Stimulated activated naive CD4-positive, alpha-beta T cell treated with Interleukin-2 at 50 U/mL for 16 hours (primary cell): ENCODE data around the gene KLHDC1.
"Not testable (repeated sequence)": the region's sequence is repeated elsewhere in the genome, so short reads cannot be mapped to it uniquely, and the experiment has no call there.

Source experiments
- DNase-seq: peaks from one replicate; lab custom pipeline; 2025; lab: John Stamatoyannopoulos, UW

Gene KLHDC1

DNA sequence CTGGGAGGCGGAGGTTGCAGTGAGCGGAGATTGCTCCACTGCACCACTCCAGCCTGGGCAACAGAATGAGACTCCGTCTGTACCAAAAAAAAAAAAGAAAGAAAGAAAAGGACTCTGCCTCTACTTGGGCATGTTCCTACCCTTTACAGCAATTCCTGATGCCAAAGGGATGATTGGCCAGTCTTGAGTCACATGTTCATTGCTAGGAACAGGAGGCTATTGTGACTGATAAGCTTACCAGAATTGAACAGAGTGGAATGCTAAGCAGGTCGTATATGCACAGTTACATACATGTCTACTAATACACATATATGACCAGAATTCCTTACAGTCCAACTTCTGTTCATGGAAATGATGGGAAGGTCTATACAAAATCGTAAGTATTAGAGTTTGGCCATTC, 34.3 kb downstream of the KLHDC1 start:
- DNase-seq = no peak

GRCh38 chr14:49732896-49733295, 40.0 kb downstream of the KLHDC1 start:
- DNase-seq = no peak

DNA sequence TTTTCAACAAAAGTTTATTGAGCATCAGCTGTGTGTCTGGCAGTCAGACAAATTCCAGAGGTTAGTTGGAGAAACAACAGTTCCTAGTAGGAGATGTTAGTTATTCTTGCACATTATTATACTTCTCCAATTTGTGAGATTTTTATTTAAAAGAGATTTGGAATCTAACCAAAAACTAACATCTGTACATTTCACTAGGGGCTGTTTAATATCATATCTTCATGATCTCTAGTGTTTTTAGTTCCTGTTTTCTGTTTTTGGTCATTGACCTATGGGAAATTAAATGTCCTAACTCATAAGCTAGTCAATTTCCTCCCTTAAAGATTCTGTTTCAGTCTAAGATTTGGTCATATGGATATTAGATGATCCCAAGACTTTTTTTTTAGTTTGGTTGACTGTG, 40.9 kb downstream of the KLHDC1 start:
- no peak for DNase-seq

DNA sequence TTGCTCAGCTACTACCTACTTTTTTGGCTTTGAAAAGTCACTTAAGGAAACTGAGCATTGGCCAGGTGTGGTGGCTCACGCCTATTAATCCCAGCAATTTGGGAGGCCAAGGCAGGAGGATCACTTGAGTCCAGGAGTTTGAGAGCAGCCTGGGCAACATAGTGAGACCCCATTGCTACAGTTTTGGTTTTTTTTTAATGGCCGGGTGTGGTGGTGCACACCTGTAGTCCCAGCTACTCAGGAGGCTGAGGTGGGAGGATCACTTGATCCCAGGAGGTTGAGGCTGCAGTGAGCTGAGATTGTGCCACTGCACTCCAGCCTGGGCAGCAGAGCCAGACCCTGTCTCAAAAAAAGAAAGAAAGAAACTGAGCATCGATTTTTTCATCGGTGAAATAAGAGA, 42.7 kb downstream of the KLHDC1 start:
- DNase-seq = not testable (repeated sequence)

DNA sequence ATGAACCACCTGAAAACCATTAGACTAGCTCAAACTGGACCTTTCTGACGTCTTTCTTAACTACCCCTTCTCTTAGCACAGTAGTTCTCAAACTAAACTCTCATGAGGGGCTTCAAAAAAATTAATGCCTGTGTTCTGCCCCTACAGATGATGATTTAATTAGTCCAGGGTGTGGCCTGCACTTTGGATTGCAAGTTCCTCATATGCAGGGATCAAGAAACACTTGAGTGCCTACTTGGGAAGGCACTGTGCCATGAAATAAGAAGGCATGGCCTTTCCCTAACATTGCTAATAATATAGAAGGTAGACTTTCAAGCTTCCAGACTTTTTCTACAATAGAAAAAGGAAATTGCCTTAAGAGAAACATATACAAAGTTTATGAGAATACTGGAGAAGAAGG, 52.3 kb downstream of the KLHDC1 start:
- no peak for DNase-seq

GRCh38 chr14:49746476-49746875, 53.6 kb downstream of the KLHDC1 start:
- not testable (repeated sequence) for DNase-seq

DNA sequence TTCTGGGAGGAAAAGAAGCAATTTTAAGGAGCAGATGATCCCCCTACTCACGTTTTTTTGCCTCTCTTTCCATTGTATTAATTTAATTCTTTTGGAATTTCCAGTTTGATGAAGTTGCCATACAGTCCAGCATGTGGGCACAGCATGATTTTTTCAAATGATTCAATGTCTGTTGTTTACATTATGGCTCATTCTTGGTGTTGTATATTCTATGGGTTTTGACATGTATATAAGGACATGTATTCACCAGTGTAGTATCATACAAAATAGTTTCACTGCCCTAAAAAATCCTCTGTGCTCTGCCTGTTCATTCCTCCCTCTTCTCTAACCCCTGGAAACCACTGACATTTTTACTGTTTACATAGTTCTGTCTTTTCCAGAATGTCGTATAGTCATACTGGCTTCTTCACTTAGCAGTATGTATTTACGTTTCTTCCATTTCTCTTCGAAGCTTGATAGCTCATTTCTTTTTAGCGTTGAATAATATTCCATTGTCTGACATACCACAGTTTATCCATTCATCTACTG, 61.7 kb downstream of the KLHDC1 start:
- DNase-seq = no peak

GRCh38 chr14:49755378-49755777, 62.5 kb downstream of the KLHDC1 start:
- DNase-seq = no peak

DNA sequence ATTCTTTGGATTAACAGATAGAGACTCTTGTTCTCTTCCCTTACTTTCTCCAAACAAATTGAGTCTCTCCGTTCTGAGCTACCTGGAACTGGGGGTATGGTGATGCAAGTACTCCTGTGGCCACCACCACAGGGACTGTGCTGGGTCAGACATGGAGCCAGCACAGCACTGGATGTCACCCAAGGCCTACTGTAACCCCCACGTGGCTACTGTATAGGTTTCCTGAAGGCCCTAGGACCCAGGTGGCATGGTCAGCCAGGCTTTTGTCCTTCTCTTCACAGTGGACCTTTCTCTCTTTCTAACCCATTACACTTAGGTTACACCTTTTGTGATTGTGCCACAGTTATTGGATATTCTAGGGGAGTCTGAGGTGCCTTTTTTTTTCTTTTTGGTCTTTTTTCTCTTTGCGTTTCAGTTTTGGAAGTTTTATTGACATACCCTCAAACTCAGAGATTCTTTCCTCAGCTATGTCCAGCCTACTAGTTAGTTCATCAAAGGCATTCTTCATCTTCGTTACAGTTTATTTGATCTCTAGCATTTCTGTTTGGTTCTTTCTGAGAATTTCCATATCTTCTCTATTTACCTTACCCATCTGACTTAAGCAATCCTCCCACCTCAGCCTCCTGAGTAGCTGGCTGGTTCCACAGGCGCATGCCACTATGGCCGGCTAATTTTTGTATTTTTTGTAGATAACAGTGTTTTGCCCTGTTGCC, 69.1 kb downstream of the KLHDC1 start:
- no peak for DNase-seq

DNA sequence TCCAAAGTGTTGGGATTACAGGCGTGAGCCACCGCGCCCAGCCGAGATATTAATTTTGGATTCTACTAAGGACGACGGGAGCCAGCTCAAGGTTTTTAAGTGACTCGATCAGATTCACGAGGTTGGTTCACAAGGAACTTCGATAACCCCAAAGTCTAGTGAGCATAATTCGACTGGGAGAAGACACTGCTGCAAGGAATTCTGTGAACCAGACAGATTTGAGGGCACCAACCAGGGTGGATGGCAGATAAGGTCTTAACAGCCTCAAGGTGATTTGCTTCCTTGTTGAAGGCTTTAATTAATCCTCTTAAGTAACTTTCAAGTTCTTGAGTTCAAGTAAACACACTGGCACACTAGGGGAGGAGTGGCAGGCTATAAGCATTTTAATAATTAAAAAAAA, 73.9 kb downstream of the KLHDC1 start:
- no peak for DNase-seq

DNA sequence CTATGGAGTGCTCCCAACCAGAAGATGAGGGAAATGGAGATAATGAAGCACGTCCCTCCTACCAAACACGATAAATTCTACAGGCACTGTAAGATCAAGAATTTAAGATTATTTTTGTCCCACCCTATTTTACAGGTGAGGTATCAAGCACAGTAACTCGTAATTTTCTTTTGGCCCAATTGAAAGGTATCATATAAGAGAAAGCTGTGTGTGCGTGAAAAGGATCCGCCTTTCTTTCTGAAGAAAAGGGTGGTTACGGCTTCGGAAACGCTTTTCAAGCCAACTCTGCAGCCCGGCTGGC, 74.3 kb downstream of the KLHDC1 start:
- DNase-seq = no peak

- DNase-seq = peak; percentile 86
Observed at GRCh38 chr14:49767571-49768300, 74.8 kb downstream of the KLHDC1 start, which contains the start of gene KLHDC2. TSS of gene KLHDC2 (plus strand) at chr14:49768153. CDS start at chr14:49768469, 316 bp downstream.

GRCh38 chr14:49768301-49769121, 75.6 kb downstream of the KLHDC1 start:
- DNase-seq = peak; percentile 77

DNA sequence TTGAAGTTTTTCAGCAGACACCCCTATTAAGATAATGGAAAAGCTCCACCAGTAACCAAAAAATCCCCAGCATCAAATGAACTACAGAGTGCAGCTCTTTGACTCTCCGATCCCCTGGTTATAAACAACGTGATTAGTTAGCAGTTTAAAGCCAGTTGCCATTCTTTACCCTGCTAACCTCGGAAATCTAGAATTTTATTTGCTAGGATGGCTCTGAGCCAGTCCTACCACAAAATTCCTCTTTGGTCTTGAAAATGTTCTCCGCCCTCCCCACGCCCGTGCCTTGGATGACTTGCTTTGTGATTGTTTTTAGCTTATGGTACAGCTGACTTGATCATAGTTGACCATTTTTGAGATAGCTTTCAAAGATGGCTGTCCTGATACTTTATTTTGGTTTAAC, 76.3 kb downstream of the KLHDC1 start:
- no peak for DNase-seq

DNA sequence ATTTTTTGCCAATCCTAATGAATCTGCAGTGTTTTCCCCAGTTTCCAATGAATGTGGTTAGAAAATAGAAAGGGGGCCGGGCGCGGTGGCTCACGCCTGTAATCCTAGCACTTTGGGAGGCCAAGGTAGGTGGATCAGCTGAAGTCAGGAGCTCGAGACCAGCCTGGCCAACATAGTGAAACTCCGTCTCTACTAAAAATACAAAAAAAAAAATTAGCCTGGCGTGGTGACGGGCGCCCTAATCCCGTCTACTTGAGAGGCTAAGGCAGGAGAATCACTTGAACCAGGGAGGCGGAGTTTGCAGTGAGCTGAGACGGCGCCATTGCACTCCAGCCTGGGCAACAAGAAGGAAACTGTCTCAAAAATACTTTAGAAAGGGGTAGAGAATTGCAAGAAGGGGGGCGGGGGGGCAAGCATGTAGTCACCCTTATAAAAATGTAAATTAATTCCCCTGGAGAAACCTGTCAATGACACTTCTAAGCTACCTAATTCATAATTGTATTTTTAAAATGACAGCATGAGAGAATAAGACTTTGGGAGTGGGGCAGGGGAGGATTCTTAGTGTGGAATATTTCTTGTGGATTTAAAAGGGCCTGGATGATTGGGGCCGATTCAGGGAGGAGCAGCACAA, 76.8 kb downstream of the KLHDC1 start:
- DNase-seq = no peak

DNA sequence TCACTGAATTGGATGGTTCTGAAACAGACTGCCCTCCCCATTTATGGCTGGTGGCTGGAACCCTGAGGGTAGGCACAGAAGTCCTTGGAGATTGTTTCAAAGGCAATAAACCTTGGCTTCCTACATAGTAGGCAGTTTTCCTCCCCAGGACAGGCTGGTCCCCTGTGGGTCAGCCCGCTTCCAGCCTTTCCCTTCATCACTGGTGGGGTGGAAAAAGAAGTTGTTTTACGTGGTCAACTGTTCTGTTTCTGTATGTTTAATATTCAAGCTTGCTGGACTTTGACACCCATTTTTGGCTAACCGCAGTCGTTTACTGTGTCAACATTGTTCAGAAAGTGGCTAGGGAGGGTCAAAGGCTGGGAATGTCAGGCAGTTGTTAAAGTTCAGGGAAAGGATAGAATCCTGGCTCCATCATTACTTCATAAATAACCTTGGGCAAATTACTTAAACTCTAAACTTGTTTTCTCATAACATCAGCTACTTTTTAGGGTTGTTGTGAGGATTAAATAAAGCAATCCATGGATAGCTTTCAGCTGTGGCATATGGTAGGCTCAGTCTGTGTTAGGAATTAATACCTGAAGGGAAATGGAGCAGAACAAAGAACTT, 77.4 kb downstream of the KLHDC1 start:
- DNase-seq = no peak

DNA sequence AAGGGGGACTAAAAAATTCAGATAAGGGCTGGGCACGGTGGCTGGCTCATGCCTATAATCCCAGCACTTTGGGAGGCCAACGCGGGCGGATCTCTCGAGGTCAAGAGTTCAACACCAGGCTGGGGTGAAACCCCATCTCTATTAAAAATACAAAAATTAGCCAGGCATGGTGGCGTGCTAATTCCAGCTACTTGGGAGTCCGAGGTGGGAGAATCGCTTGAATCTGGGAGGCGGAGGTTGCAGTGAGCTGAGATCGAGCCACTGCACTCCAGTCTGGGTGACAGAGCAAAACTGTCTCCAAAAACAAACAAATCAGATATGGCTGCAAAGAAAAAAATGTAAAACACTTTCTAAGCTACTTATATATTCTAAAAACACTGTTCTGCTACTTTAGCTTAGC, 78.8 kb downstream of the KLHDC1 start:
- not testable (repeated sequence) for DNase-seq

DNA sequence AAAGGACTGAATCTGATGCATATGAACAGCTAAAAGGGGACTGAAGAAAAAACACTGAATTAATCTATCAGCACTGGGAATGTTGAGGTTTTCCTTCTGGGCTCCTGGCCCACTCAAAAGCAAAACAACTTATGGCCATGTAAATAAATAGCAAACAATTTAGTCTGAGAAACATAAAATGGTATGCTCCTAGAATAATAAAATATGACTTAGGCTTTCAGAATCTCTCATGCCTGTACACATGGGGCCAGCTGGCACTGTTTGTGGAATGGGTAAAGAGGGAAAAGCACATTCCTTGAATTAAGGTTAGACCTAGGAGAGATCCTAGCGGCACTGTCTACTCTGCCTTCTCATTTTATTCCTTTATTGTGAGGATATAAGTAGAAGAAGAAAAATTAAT, 81.2 kb downstream of the KLHDC1 start:
- no peak for DNase-seq

GRCh38 chr14:49778421-49778820, 85.5 kb downstream of the KLHDC1 start:
- no peak for DNase-seq

DNA sequence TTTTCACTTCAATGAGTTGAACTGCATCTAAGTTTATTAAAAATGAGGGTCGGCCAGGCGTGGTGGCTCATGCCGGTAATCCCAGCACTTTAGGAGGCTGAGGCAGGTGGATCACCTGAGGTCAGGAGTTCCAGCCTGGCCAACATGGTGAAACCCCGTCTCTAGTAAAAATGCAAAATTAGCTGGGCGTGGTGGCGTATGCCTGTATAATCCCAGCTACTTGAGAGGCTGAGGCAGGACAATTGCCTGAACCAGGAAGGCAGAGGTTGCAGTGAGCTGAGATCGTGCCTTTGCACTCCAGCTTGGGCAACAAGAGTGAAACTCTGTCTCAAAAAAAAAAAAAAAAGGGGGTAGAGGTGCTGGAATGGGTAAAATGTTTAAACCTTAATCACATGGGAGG, 88.1 kb downstream of the KLHDC1 start:
- not testable (repeated sequence) for DNase-seq

DNA sequence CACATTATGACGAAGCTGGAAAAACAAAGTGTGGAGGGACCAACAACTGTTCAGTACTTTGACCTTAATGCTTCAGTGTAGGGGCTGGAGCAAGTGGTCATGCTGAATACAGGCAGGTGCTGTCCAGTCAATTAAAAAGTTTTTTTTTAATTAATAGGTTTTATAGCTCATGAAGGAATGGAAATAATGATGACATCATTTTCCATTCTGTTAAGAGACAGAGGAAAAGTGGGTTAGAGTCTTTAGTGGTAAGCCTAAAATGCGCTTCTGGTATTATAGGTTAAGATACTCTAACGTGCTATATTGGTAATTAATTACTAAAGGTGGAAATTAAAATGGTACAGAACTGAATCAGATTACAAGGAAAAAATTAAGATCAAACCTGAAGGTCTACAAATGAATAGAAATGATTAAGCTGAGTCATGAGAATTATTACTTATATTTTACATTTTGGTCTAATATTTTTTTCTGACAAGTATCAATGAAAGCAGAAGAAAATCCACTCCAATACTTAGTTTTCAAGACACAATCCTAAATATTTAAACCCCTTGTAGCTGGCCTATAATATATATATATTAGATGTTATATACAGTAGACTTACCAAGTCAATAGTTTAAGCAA, 90.6 kb downstream of the KLHDC1 start:
- DNase-seq = no peak
